ENCODE results near the gene PVRIG. TPM values are rescaled to one million over a fixed set of nuclear protein-coding genes. Genes with fewer than 3 reads are reported as not detected.
"Not testable (repeated sequence)": the region's sequence is repeated elsewhere in the genome, so short reads cannot be mapped to it uniquely, and the experiment has no call there.

PVRIG gene
- total RNA-seq, 2 experiments from 2014 or later = 61.6 to 64.8 TPM

DNA sequence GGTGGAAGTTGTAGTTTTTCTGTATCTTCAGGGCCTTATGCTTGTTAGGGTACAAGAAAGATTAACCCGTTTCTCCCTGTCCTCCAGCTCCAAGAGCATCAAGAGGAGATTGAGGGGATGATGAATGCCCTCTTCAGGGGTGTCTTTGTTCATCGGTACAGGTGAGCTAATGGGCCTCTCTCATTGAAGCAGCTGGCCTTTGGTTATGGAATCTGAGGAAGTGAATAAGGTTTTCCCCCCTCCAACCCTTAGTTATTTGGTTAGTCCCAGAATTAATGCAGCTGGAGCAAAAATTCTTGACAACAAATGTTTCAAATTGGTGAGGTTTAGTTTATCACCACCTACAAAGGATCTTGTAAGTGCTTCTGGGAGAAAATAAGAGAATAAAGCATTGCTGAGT is 24.5 kb upstream of the PVRIG start:
- Mint-ChIP-seq H3K27me3 (ENCODE audit: low read depth) (no peaks in the 10 kb centered on the region), H3K4me1 (ENCODE audit: low read depth) (peaks cover 33% of the 10 kb centered on the region), H3K4me3 (no peak overlapping the region), H3K36me3 (ENCODE audit: low read depth) (peaks cover 3% of the 10 kb centered on the region), H3K9me3 (ENCODE audit: insufficient read depth) (no peaks in the 10 kb centered on the region), H3K27ac (no peak overlapping the region)
- ChIA-PET POLR2A (interaction anchor here (0.6 to 1.0 kb wide), 2 partner anchors 13 to 14 kb away, joined by 5 read pairs; no protein-coding TSS in a partner anchor), CTCF (interaction anchor here (0.8 to 1.7 kb wide), 5 partner anchors 9 to 62 kb away, joined by 3 to 6 read pairs (median 4); no protein-coding TSS in a partner anchor)
- ATAC-seq (no peak), DNase-seq (no peak)

DNA sequence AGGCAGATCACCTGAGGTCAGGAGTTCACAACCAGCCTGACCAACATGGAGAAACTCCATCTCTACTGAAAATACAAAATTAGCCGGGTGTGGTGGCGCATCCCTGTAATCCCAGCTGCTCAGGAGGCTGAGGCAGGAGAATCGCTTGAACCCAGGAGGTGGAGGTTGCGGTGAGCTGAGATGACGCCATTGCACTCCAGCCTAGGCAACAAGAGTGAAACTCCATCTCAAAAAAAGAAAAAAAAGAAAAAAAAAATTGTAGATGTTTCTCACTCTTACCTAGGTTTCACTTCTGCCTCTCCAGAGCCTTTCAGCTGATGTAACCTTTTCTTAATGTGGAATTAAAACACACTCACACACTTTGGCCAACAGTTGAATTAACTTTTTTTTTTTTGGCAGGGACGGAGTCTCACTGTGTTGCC is 23.8 kb upstream of the PVRIG start:
- H3K4me1 Mint-ChIP-seq (ENCODE audit: low read depth) = peaks cover 28% of the 10 kb centered on the region
- CTCF ChIA-PET = interaction anchor here (1.1 to 5.9 kb wide), 2 partner anchors 10 to 13 kb away, joined by 5 to 24 read pairs; no protein-coding TSS in a partner anchor

GRCh38 chr7:100198266-100198665 is 21.5 kb upstream of the PVRIG start:
- no peaks in the 10 kb centered on the region for H3K9me3 Mint-ChIP-seq (ENCODE audit: insufficient read depth)
- peaks cover 5% of the 10 kb centered on the region for H3K36me3 Mint-ChIP-seq (ENCODE audit: low read depth)
- H3K4me3 Mint-ChIP-seq = no peak overlapping the region
- no peak for ATAC-seq
- CTCF ChIA-PET = interaction anchor here (0.6 to 5.9 kb wide), 2 partner anchors 11 to 285 kb away, joined by 3 to 24 read pairs; no protein-coding TSS in a partner anchor
- no peak overlapping the region for H3K27ac Mint-ChIP-seq
- H3K4me1 Mint-ChIP-seq (ENCODE audit: low read depth) = peaks cover 14% of the 10 kb centered on the region
- no peaks in the 10 kb centered on the region for H3K27me3 Mint-ChIP-seq (ENCODE audit: low read depth)
- POLR2A ChIA-PET = no interaction called here
- DNase-seq = no peak

More for the DNA sequence above, 23.8 kb upstream of the PVRIG start:
- H3K27ac Mint-ChIP-seq; H3K27me3 Mint-ChIP-seq (ENCODE audit: low read depth); H3K4me3 Mint-ChIP-seq; ATAC-seq; DNase-seq; H3K36me3 Mint-ChIP-seq (ENCODE audit: low read depth); H3K9me3 Mint-ChIP-seq (ENCODE audit: insufficient read depth): not testable (repeated sequence)
- POLR2A ChIA-PET = interaction anchor here (0.6 to 1.0 kb wide), 2 partner anchors 14 to 15 kb away, joined by 5 read pairs; no protein-coding TSS in a partner anchor

DNA sequence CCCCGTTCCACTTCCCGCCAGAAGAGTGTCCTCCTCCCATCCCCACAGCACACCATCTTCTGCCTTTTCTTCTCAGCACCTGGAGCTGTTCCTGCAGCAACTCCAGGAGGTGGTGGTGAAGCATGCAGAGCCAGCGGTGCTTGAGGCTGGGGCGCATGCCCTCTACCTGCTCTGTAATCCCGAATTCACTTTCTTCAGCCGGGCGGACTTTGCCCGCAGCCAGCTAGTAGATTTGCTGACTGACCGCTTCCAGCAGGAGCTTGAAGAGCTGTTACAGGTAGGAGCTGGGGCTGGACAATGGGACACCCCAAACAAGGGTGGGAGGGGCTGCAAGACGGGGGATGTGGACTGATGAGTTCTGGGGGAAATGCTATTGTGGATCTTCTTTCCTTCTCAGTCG is 19.1 kb upstream of the PVRIG start:
- POLR2A ChIA-PET = no interaction called here
- Mint-ChIP-seq H3K9me3 (ENCODE audit: insufficient read depth) (no peaks in the 10 kb centered on the region), H3K27me3 (ENCODE audit: low read depth) (no peaks in the 10 kb centered on the region), H3K36me3 (ENCODE audit: low read depth) (peaks cover 10% of the 10 kb centered on the region), H3K4me1 (ENCODE audit: low read depth) (peaks cover 8% of the 10 kb centered on the region), H3K4me3 (no peak overlapping the region), H3K27ac (no peak overlapping the region)
- ATAC-seq = no peak
- no peak for DNase-seq
- CTCF ChIA-PET = interaction anchor here (1.1 to 5.9 kb wide), 4 partner anchors 9 to 68 kb away, joined by 4 to 24 read pairs (median 9); no protein-coding TSS in a partner anchor

DNA sequence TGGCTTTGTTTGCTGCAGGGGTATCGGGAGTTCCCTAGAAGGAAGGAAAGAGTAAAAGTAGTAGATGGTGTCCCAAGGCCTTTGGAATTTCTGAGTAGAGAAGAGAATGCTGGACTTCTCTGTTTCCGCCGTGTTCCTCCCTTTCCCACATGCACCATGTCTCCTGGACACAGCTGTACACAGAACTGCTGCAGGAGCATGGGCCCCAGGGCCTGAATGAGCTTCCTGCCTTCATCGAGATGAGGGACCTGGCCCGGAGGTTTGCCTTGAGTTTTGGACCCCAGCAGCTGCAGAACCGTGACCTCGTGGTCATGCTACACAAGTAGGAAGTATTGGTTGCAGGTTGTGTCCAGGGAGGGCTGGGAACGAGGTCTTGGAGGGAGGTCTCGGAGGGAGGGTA is 15.3 kb upstream of the PVRIG start:
- ChIA-PET CTCF (interaction anchor here (1.3 to 10.1 kb wide), 2 partner anchors 15 to 72 kb away, joined by 5 to 102 read pairs; no protein-coding TSS in a partner anchor), POLR2A (no interaction called here)
- no peaks in the 10 kb centered on the region for H3K27me3 Mint-ChIP-seq (ENCODE audit: low read depth)
- no peak overlapping the region for H3K4me3 Mint-ChIP-seq
- DNase-seq = no peak
- peaks cover 24% of the 10 kb centered on the region for H3K4me1 Mint-ChIP-seq (ENCODE audit: low read depth)
- H3K27ac Mint-ChIP-seq = no peak overlapping the region
- ATAC-seq = no peak
- H3K36me3 Mint-ChIP-seq (ENCODE audit: low read depth) = peaks cover 17% of the 10 kb centered on the region
- no peaks in the 10 kb centered on the region for H3K9me3 Mint-ChIP-seq (ENCODE audit: insufficient read depth)

DNA sequence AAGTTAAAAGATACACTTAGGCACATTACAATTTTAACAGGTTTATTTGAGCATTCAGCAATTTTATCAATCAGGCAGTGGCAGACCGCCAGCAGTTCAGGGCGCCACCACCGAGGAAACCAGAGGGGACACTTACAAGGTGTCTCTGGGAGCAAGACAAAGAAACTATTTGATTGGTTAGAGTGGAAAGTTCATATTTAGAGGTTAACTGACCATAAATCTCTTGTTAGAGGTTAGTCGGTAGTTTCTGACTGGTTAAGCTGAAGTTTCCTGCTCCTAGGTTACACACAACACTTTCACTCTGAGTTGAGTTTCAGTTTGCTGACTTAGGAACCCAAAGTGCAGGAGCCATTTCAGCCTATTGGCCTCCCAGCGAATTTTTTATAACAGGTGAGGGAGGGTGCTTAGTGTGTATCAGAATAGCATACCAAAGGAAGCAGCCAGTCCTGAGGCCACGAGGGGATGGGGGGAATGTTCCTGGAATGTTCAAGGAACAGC is 10.8 kb upstream of the PVRIG start:
- Mint-ChIP-seq H3K27ac (peak overlapping the region; percentile 80), H3K4me1 (ENCODE audit: low read depth) (peaks cover 53% of the 10 kb centered on the region), H3K27me3 (ENCODE audit: low read depth) (no peaks in the 10 kb centered on the region), H3K36me3 (ENCODE audit: low read depth) (peaks cover 28% of the 10 kb centered on the region), H3K4me3 (peak overlapping the region; percentile 62), H3K9me3 (ENCODE audit: insufficient read depth) (no peaks in the 10 kb centered on the region)
- CTCF ChIA-PET = interaction anchor here (1.0 to 16.0 kb wide), 9 partner anchors 9 to 136 kb away, joined by 3 to 200 read pairs (median 12); partner anchors contain the start of gene PVRIG
- POLR2A ChIA-PET = interaction anchor here (0.9 to 6.9 kb wide), 4 partner anchors 11 to 81 kb away, joined by 3 to 48 read pairs (median 4); partner anchors contain the start of genes LAMTOR4 and PVRIG
- ATAC-seq (peak; percentile 88), DNase-seq (peak; percentile 78)

DNA sequence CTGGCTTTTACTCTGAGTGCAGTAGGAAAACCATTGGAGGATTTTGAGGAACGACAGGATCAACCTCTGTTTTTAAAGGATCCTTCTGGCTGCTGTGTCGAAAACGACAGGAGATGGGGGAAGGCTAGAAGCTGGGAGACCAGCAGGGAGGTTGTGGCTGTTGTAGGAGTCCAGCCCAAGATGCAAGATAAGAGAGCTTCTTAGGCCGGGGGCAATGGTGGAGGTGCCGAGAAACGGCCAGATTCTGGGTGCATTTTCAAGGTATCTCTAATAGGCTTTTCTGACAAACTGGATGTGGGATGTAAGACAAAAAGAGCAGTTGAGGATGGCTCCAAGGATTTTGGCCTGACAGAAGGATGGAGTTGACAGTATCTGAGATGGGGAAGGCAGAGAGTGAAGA is 10.3 kb upstream of the PVRIG start:
- Mint-ChIP-seq H3K27ac (peak overlapping the region; percentile 80), H3K36me3 (ENCODE audit: low read depth) (peaks cover 24% of the 10 kb centered on the region), H3K9me3 (ENCODE audit: insufficient read depth) (no peaks in the 10 kb centered on the region), H3K4me1 (ENCODE audit: low read depth) (peaks cover 58% of the 10 kb centered on the region), H3K4me3 (peak overlapping the region; percentile 62), H3K27me3 (ENCODE audit: low read depth) (no peaks in the 10 kb centered on the region)
- ATAC-seq (no peak), DNase-seq (no peak)
- POLR2A ChIA-PET = interaction anchor here (0.6 to 6.9 kb wide), 6 partner anchors 11 to 447 kb away, joined by 3 to 48 read pairs (median 3); partner anchors contain the start of genes ACTL6B, GPC2, PVRIG and STAG3
- CTCF ChIA-PET = interaction anchor here (1.0 to 16.0 kb wide), 7 partner anchors 8 to 76 kb away, joined by 4 to 200 read pairs (median 20); partner anchors contain the start of genes LAMTOR4 and PVRIG

- H3K9me3 Mint-ChIP-seq (ENCODE audit: insufficient read depth) = no peaks in the 10 kb centered on the region
- H3K27me3 Mint-ChIP-seq (ENCODE audit: low read depth) = no peaks in the 10 kb centered on the region
- POLR2A ChIA-PET = interaction anchor here (0.6 to 6.9 kb wide), 8 partner anchors 10 to 192 kb away, joined by 3 to 48 read pairs (median 4); partner anchors contain the start of genes GAL3ST4, LAMTOR4 and PVRIG
- peaks cover 69% of the 10 kb centered on the region for H3K4me1 Mint-ChIP-seq (ENCODE audit: low read depth)
- DNase-seq (no peak), ATAC-seq (no peak)
- peak overlapping the region; percentile 91 for H3K27ac Mint-ChIP-seq
- H3K4me3 Mint-ChIP-seq = no peak overlapping the region
- peaks cover 24% of the 10 kb centered on the region for H3K36me3 Mint-ChIP-seq (ENCODE audit: low read depth)
- CTCF ChIA-PET = interaction anchor here (0.8 to 16.0 kb wide), 8 partner anchors 8 to 77 kb away, joined by 3 to 200 read pairs (median 10); partner anchors contain the start of genes LAMTOR4 and PVRIG
Observed at GRCh38 chr7:100210805-100211204, 8.9 kb upstream of the PVRIG start.

DNA sequence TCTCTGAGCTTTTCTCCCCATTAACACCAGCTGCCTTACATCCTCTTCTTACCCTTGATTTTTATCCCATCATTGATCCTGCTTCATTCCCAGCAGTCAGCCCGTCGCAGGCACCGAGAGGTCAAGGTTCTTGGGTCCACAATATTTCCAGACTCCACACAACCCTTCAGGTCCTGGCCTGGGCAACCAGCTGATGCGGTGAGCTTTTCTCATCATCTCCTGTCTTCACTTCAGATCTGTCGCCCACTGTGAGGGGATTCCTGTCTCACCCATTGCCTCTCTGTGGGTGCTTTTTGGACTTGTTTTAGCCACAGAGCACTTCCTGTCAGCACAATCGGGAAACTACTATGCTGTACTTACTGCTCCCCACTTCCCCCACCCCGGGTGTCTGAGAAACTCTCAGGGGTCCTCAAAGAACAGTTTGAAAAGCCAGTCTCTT is 8.4 kb upstream of the PVRIG start:
- Mint-ChIP-seq H3K36me3 (ENCODE audit: low read depth) (peaks cover 24% of the 10 kb centered on the region), H3K4me1 (ENCODE audit: low read depth) (peaks cover 72% of the 10 kb centered on the region), H3K27me3 (ENCODE audit: low read depth) (no peaks in the 10 kb centered on the region), H3K4me3 (peak overlapping the region; percentile 71), H3K27ac (peak overlapping the region; percentile 91), H3K9me3 (ENCODE audit: insufficient read depth) (no peaks in the 10 kb centered on the region)
- ATAC-seq = peak; percentile 52
- peak; percentile 70 for DNase-seq
- ChIA-PET CTCF (interaction anchor here (0.8 to 16.0 kb wide), 7 partner anchors 9 to 78 kb away, joined by 3 to 200 read pairs (median 7); partner anchors contain the start of genes LAMTOR4 and PVRIG), POLR2A (interaction anchor here (0.6 to 6.9 kb wide), 6 partner anchors 9 to 191 kb away, joined by 3 to 48 read pairs (median 4); partner anchors contain the start of genes GAL3ST4, LAMTOR4 and PVRIG)

DNA sequence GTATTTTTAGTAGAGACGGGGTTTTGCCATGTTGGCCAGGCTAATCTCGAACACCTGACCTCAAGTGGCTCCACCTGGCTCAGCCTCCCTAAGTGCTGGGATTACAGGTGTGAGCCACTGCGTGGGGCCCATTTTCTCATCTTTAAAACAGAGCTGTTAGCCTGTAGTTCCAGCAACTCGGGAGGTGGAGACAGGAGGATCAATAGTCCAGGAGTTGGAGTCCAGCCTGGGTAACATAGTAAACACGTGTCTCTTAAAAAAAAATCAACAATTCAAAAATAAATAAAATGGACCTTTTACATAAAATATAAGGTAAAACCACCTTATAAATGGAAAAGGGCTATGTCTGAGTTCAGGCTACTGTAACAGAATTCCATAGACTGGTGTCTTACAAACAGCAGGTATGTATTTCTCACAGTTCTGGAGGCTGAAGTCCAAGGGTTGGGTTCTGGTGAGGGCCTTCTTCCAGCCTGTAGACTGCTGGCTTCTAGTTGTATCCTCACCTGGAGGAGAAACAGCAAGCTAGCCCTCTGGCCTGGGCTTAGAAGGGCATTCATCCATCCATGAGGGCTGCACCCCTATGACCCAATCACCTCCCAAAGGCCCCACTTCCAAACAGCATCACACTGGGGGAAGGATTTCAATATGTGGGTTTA is 7.0 kb upstream of the PVRIG start:
- DNase-seq (no peak), ATAC-seq (no peak)
- Mint-ChIP-seq H3K27me3 (ENCODE audit: low read depth) (no peaks in the 10 kb centered on the region), H3K27ac (peak overlapping the region; percentile 21), H3K9me3 (ENCODE audit: insufficient read depth) (no peaks in the 10 kb centered on the region), H3K4me3 (no peak overlapping the region), H3K36me3 (ENCODE audit: low read depth) (peaks cover 19% of the 10 kb centered on the region), H3K4me1 (ENCODE audit: low read depth) (peaks cover 79% of the 10 kb centered on the region)
- CTCF ChIA-PET = interaction anchor here (1.0 to 16.0 kb wide), 3 partner anchors 8 to 79 kb away, joined by 3 to 200 read pairs (median 102); no protein-coding TSS in a partner anchor
- POLR2A ChIA-PET = interaction anchor here (6.9 kb wide), 1 partner anchor 8 kb away, joined by 48 read pairs; the partner anchor contains the start of gene PVRIG

GRCh38 chr7:100213672-100214071 is 6.1 kb upstream of the PVRIG start:
- no peaks in the 10 kb centered on the region for H3K9me3 Mint-ChIP-seq (ENCODE audit: insufficient read depth)
- H3K4me3 Mint-ChIP-seq = no peak overlapping the region
- ATAC-seq (no peak), DNase-seq (no peak)
- peaks cover 19% of the 10 kb centered on the region for H3K36me3 Mint-ChIP-seq (ENCODE audit: low read depth)
- no peaks in the 10 kb centered on the region for H3K27me3 Mint-ChIP-seq (ENCODE audit: low read depth)
- ChIA-PET CTCF (interaction anchor here (10.1 to 16.0 kb wide), 2 partner anchors 24 to 80 kb away, joined by 102 to 200 read pairs; no protein-coding TSS in a partner anchor), POLR2A (interaction anchor here (0.6 kb wide), 1 partner anchor 109 kb away, joined by 3 read pairs; no protein-coding TSS in a partner anchor)
- no peak overlapping the region for H3K27ac Mint-ChIP-seq
- peaks cover 76% of the 10 kb centered on the region for H3K4me1 Mint-ChIP-seq (ENCODE audit: low read depth)

Measured in activated CD8-positive, alpha-beta T cell treated with anti-CD3 and anti-CD28 coated beads, Interleukin-2, amount 10 ng/mL, durations not matched to agents 7 days and 5 days (primary cell).